ENCODE measurements around the gene TMEM115.

The TMEM115 gene

GRCh38 chr3:50378024-50378423, 18.7 kb upstream of the TMEM115 start:
- DNase-seq (ENCODE audit: low read depth in 2 of 2): no peak

GRCh38 chr3:50375258-50375931, 16.1 kb upstream of the TMEM115 start:
- no peak for DNase-seq (ENCODE audit: low read depth in 2 of 2)

- no peak for DNase-seq (ENCODE audit: low read depth in 2 of 2)
Measured at GRCh38 chr3:50374363-50375257, 15.3 kb upstream of the TMEM115 start.

GRCh38 chr3:50373146-50374051, 14.1 kb upstream of the TMEM115 start:
- DNase-seq (ENCODE audit: low read depth in 2 of 2): no peak

GRCh38 chr3:50372349-50372748, 13.0 kb upstream of the TMEM115 start:
- no peak for DNase-seq (ENCODE audit: low read depth in 2 of 2)

- no peak for DNase-seq (ENCODE audit: low read depth in 2 of 2)
Measured at GRCh38 chr3:50371133-50371685, 11.9 kb upstream of the TMEM115 start.

GRCh38 chr3:50370594-50370993, 11.3 kb upstream of the TMEM115 start:
- no peak for DNase-seq (ENCODE audit: low read depth in 2 of 2)

- no peak for DNase-seq (ENCODE audit: low read depth in 2 of 2)
Measured at GRCh38 chr3:50369012-50369670, 9.8 kb upstream of the TMEM115 start.

- DNase-seq (ENCODE audit: low read depth in 2 of 2): no peak
Measured at GRCh38 chr3:50365842-50366220, 6.5 kb upstream of the TMEM115 start.

GRCh38 chr3:50365080-50365841, 5.9 kb upstream of the TMEM115 start:
- peak; percentile 90 for DNase-seq (ENCODE audit: low read depth in 2 of 2)

- DNase-seq (ENCODE audit: low read depth in 2 of 2): no peak
Measured at GRCh38 chr3:50364573-50365079, 5.3 kb upstream of the TMEM115 start.

- DNase-seq (ENCODE audit: low read depth in 2 of 2): no peak
Measured at GRCh38 chr3:50359760-50360110, 414 bp upstream of the TMEM115 start.

GRCh38 chr3:50358355-50358910, 888 bp downstream of the TMEM115 start:
- no peak for DNase-seq (ENCODE audit: low read depth in 2 of 2)

GRCh38 chr3:50357481-50357880, 1.8 kb downstream of the TMEM115 start:
- DNase-seq (ENCODE audit: low read depth in 2 of 2): no peak

GRCh38 chr3:50356553-50356952, 2.8 kb downstream of the TMEM115 start:
- DNase-seq (ENCODE audit: low read depth in 2 of 2): no peak

- no peak for DNase-seq (ENCODE audit: low read depth in 2 of 2)
Measured at GRCh38 chr3:50355829-50356552, 3.3 kb downstream of the TMEM115 start.

- DNase-seq (ENCODE audit: low read depth in 2 of 2): no peak
Measured at GRCh38 chr3:50354850-50355249, 4.5 kb downstream of the TMEM115 start.

- DNase-seq (ENCODE audit: low read depth in 2 of 2): no peak
Measured at GRCh38 chr3:50354186-50354764, 5.0 kb downstream of the TMEM115 start.
